ENCODE measurements around the gene NACAD.

The NACAD gene

GRCh38 chr7:45099891-45100760 lies 11.4 kb upstream of the NACAD start:
- ChIA-PET CTCF (interaction anchor here (0.5 kb wide), 1 partner anchor 563 kb away, joined by 3 read pairs; no protein-coding TSS in a partner anchor), POLR2A (interaction anchor here (1.1 kb wide), 1 partner anchor 12 kb away, joined by 5 read pairs; the partner anchor contains the start of gene TBRG4)
- TF ChIP-seq KLF1 (tag by site-specific recombination; IDR thresholded peaks at IDR 0.05) (peak; percentile 74), PRDM4 (tag by site-specific recombination; IDR thresholded peaks at IDR 0.05) (no peak), KLF9 (tag by site-specific recombination; IDR thresholded peaks at IDR 0.05; ENCODE audit: low read depth) (peak; percentile 36; the same call in 1 of the 2 replicates)
- Histone ChIP-seq H3K27ac (ENCODE audit: extremely low read depth, low read depth, low read length) (no peak overlapping the region), H3K36me3 (ENCODE audit: control insufficient read depth in 2 of 2, insufficient read depth in 1 of 2, low read length in 2 of 2) (peaks cover 0 to 61% of the 10 kb centered on the region in 2 experiments; a peak in 1 of 3 replicates), H3K9me3 (ENCODE audit: control insufficient read depth, insufficient read depth, low read depth, low read length) (no peaks in the 10 kb centered on the region), H3K4me3 (ENCODE audit: low read depth, low read length) (no peak overlapping the region), H3K4me1 (ENCODE audit: control insufficient read depth, insufficient read depth, low read length) (no peaks in the 10 kb centered on the region)

- H3K9me3 ChIP-seq (ENCODE audit: control insufficient read depth, insufficient read depth, low read depth, low read length) = no peaks in the 10 kb centered on the region
- no peak overlapping the region for H3K27ac ChIP-seq (ENCODE audit: extremely low read depth, low read depth, low read length)
- no peak overlapping the region for H3K4me3 ChIP-seq (ENCODE audit: low read depth, low read length)
- peaks cover 0 to 52% of the 10 kb centered on the region in 2 experiments; a peak in 1 of 3 replicates for H3K36me3 ChIP-seq (ENCODE audit: control insufficient read depth in 2 of 2, insufficient read depth in 1 of 2, low read length in 2 of 2)
- no peaks in the 10 kb centered on the region for H3K4me1 ChIP-seq (ENCODE audit: control insufficient read depth, insufficient read depth, low read length)
- CTCF ChIA-PET = interaction anchor here (0.5 kb wide), 1 partner anchor 563 kb away, joined by 3 read pairs; no protein-coding TSS in a partner anchor
- POLR2A ChIA-PET = no interaction called here
- TF ChIP-seq ZNF571 (tag by site-specific recombination; IDR thresholded peaks at IDR 0.05) (no peak), ZNF704 (tag by site-specific recombination; IDR thresholded peaks at IDR 0.05) (no peak), ZNF416 (tag by site-specific recombination; IDR thresholded peaks at IDR 0.05) (no peak), ZNF639 (tag by site-specific recombination; IDR thresholded peaks at IDR 0.05) (no peak), HOXC10 (CRISPR knock-in tag; IDR thresholded peaks at IDR 0.05) (no peak), TRIM28 (IDR thresholded peaks at IDR 0.05; ENCODE audit: borderline replicate concordance, low read length) (no peak), ZNF311 (tag by site-specific recombination; IDR thresholded peaks at IDR 0.05; ENCODE audit: borderline replicate concordance) (no peak), ZNF658 (tag by site-specific recombination; IDR thresholded peaks at IDR 0.05) (no peak), ZNF169 (tag by site-specific recombination; IDR thresholded peaks at IDR 0.05) (no peak), ZNF280D (tag by site-specific recombination; IDR thresholded peaks at IDR 0.05) (no peak), KLF16 (tag by site-specific recombination; IDR thresholded peaks at IDR 0.05) (no peak), ZNF37A (tag by site-specific recombination; IDR thresholded peaks at IDR 0.05) (no peak), SALL2 (tag by site-specific recombination; IDR thresholded peaks at IDR 0.05; ENCODE audit: borderline replicate concordance) (no peak), FEZF1 (tag by site-specific recombination; IDR thresholded peaks at IDR 0.05) (no peak), ZBTB1 (tag by site-specific recombination; IDR thresholded peaks at IDR 0.05) (no peak), REPIN1 (tag by site-specific recombination; IDR thresholded peaks at IDR 0.05; ENCODE audit: low read depth) (no peak), ZNF629 (tag by site-specific recombination; IDR thresholded peaks at IDR 0.05) (no peak)
Measured at GRCh38 chr7:45098983-45099839, 10.4 kb upstream of the NACAD start.

Measured in HEK293 (cell line).